Dedifferentiated amniotic fluid mesenchymal stem cell (primary cell): ENCODE results near the gene HSPA14.
"Not testable (repeated sequence)": the region's sequence is repeated elsewhere in the genome, so short reads cannot be mapped to it uniquely, and the experiment has no call there.

Experiments
- DNase-seq: peaks from one replicate; pipeline ENCODE4 v3.0.0-alpha.2; 2016; ENCODE audit errors: extremely low spot score

The HSPA14 gene

DNA sequence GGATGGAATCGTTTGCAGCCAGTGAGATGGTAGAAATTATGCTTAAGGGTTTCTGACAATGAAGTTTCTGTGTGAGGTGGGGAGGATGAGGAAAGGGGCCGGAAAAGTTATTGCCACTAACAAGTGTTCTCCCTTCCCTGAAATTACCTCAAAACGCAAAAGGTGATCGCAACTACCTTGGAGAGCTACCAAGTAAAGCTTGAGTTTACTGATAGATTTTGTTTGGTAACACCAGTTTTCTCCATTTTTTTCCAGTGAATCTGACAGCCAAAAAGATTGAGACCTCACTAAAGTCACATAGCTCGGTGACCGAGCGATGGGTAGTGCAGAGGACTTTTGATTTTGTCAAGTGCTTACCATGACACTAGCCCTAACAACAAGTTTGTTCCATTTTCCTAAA lies 42.1 kb downstream of the HSPA14 start:
- no peak for DNase-seq

DNA sequence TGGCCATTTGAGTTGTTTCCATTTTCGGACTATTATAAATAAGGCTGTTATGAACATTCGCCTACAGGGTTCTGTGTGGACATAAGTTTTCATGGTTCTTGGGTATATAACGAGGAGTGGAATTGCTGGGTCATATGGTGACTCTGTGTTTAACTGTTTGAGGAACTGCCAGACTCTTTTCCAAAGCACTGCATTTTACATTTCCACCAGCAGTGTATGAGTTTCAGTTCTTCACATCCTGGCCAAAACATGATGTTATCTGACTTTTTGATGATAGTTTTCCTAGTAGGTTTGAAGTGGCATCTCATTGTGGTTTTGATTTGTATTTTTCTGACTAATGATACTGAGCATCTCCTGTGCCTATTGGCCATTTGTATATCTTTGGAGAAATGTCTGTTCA lies 46.0 kb downstream of the HSPA14 start:
- no peak for DNase-seq

DNA sequence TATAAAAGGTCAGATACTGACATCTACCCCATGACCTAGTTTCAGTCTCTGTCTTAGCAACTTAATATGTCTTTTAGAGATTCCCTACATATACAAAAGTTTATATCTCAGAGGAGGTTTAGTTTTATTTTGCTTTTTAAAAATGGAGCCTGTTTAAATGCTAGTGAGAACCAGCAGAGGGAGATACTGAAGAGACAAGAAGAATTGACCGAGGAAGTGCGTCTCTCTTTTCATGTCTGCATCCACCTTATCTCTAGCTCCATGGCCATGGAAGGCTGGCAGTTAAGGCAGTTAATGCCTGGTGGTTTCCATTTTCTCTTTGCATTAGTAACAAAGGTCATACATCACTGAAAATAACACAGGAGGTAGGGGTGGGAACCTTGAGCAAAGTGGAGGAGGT lies 51.2 kb downstream of the HSPA14 start:
- no peak for DNase-seq

DNA sequence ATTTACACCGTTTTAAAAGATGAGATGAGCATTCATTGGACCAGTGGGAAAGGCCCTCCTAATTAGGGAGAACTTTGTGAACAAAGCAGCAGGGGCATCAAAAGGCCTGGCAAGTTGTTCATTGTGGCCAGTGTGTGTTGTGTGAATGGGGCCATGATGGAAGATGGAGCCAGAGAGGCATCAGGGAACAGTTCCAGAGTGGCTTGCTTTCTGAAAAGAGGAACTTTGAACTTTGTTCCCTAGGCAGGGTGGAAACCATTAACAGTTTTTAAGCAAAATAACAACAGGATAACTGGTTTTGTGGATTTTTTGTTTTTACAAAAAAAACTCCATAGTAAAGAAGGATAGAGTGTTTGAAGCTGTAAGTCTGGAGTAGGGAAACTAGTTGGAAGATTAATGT lies 53.0 kb downstream of the HSPA14 start:
- no peak for DNase-seq

DNA sequence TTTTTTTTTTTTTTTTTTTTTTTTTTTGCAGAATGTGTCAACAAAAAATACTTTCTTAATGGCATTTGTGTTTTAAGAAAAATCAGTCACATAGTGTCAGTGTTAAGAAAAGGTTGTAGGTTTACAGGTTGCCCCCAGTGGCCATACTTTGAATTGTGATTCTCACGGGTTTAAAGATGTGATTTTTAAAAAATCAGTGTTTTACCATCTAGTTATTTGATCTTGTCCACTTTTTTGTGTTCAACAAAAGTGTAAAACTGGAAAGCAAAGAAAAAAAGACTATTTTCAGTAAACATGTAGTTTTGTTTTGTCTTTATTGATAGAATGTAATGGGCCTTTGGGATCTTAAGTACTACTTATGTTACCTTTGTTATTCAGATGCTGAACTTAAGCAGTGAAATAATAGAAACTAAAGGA lies 66.2 kb downstream of the HSPA14 start:
- DNase-seq, result no peak

DNA sequence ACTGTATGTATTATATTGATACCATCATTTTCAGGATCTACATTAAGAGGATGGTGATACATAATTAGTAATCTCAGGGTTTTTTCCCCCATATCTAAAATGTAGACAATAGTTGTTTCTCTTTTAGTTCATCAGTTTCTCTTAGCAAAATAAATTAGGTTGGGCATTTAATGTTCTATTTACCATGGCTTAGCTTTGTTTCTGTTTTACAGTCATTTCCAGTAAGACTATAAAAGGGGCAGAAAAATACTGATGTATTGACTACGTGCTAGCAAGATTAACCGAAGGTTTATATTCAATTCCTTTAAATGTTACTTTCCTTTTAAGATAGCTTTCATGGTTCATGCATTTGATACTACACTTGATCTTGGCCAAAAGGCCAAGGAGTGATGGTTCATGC lies 66.8 kb downstream of the HSPA14 start:
- no peak for DNase-seq

DNA sequence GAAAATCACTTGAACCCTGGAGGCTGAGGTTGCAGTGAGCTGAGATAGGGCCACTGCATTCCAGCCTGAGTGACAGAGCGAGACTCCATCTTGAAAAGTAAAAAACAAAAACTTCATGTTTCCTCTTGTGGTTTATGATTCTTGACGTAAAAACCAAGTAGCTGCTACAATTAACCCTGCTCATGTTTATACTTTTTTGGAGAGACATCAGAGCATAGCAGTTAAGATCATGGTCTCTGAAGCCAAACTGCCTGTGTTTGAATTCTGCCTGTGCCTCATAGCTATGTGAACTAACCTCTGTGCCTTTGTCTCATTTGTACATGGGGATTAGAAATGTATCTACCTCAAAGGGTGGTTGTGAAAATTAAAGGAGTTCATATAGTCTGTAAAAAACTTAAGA lies 67.8 kb downstream of the HSPA14 start:
- no peak for DNase-seq

DNA sequence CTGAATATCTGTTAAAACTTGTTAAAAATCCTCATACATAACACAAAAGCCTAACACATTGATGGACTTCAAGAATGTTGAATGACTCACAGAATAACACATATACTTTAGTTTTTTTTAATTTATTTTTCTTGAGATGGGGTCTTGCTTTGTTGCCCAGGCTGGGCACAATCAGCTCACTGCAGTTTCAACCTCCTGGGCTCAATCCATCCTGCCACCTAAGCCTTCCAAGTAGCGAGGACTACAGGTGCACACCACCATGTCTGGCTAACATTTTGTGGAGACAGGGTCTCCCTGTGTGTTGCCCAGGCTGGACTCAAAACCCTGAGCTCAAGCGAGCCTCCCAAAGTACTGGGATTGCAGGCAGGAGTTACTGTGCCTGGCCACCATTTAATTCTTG lies 68.7 kb downstream of the HSPA14 start:
- DNase-seq, result no peak

DNA sequence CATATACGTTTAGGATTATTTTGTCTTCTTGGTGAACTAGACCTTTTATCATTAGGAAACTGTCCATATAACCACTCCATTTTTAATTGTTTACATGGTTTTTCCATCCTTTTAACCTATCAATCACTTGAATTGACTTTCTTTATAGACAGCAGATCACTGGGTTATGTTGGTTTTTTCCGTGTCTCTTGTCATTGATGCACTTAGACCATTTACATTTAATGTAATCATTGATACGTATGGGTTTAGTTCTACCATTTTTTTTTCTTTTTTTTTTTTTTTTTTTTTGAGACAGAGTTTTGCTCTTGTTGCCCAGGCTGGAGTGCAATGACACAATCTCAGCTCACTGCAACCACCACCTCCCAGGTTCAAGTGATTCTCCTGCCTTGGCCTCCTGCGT lies 69.5 kb downstream of the HSPA14 start:
- not testable (repeated sequence) for DNase-seq

DNA sequence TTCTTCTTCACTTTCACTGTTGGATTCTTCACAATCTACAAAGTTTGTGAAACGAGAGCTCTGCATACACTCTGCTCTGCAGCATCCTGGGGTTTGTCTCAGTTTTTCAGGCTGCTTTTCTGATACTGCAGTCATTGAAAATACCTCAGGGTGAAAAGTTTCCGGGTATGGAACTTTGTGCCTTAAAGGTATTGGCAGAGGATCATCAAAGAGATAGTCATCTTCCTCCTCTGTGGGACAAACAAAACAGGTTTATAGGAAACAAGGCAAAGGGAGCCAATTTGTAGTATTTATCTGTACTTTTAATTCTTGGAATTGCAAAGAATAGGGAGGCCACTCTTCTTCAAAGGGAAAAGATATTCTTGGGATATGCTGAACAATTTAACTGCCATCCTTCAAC lies 71.0 kb downstream of the HSPA14 start:
- DNase-seq, result no peak

DNA sequence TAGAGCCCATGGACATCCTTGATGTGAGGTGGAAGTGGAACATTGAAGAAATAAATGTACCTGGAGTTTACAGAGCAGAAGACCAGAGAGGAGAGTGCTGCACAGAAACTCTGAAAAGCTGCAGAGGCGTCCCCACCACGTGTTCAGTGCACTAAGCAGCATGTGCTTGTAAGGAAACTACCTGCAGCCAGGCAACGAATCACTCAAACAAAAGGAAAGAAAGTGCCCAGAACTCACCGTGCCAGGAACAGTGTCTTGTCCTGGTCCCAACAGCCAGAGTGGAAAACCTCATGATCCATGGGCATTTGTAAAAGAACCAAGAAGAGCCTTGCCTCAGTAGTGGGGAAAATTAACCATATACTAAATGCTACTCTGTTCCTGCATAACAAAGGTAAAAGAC lies 72.8 kb downstream of the HSPA14 start:
- no peak for DNase-seq

DNA sequence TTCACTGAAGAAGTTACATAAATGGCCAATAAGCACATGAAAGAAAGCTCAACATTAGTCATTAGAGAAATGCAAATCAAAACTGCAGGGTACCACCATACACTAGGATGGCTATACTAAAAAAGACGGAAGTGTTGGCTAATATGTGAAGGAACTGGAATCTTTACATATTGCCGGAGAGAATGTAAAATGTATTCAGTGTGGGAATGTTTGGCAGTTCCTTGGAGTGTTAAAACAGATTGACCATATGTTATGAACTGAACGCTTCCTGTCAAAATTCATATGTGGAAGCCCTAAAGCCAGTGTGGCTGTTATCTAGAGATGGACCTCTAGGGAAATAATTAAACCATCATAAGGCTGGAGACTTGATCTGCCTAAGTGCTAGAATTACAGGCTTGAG lies 73.7 kb downstream of the HSPA14 start:
- no peak for DNase-seq

DNA sequence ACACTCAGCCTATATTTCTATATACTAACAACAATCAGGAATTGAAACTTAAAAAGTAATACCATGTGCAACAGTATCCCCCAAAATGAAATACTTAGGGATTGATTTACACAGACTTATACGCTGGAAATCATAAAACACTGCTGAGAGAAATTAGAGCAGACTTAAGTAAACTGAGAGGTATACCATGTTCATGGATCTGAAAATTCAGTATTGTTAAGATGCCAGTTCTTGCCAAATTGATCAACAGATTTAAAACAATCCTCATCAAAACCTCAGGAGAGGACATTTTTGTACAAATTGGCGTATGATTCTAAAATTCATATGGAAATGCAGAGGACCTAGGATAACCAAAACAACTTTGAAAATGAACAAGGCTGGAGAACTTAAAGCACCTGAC lies 78.5 kb downstream of the HSPA14 start:
- DNase-seq, result no peak

DNA sequence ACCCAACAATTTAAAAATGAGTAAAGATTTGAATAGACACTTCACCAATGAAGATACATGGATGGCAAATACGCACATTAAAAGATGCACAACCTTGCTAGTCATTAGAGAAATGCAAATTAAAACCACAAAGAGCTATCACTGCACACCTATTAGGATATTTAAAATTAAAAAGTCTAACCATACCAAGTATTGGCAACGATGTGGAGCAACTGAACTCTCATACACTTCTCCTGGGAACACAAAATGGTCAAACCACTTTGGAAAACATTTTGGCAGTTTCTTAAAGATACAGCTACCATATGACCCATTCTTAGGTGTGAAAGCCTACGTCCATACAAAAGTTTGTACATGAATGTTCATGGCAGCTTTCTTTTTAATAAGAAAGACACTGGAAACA lies 79.7 kb downstream of the HSPA14 start:
- no peak for DNase-seq

DNA sequence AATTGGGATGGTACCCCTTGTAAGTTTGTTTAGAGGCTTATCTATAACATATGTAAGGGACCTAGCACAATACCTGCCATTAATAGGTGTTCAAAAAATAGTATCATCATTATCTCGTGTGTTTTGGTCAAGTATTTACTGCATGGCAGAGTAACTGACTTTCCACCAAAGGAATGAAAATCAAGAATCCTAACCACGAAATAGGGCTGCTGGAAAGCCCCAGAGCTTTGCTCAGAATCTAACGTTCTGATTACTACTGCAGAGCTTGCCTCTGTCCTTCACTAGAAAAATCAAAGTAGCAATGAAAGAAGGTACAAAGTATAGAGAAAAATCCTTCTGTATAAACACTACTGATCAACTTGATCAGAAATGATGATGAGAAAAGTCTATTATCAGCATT lies 80.9 kb downstream of the HSPA14 start:
- no peak for DNase-seq
